PC-3 (cell line): ENCODE results near the gene TMEM161B. TPM values are rescaled to one million over a fixed set of nuclear protein-coding genes. Genes with fewer than 3 reads are reported as not detected.
A peak's percentile ranks its signal among the peaks of the same experiment; 100 is the strongest.

Experiments
- ATAC-seq: fragments of 200-7000 bp; cut with Tn5 transposase; 2 replicates; pipeline ENCODE4 v1.9.1; 2020; ENCODE audit warnings: mild to moderate bottlenecking, moderate library complexity
- BruUV-seq: library from RNA; stranded (reverse); fragments of 400-500 nt; replicated peaks from 2 replicates; lab custom pipeline; 2021; lab: Mats Ljungman, UMichigan
- CTCF ChIA-PET: fragments of 300-600 bp; sonication (Branson Sonifier 250); formaldehyde crosslinking; loops from one replicate; lab custom pipeline; 2022; ENCODE audit warnings: antibody characterized with exemption; lab: Charles Lee
- POLR2A ChIA-PET: fragments of 300-600 bp; sonication (Branson Sonifier 250); formaldehyde crosslinking; loops from one replicate; lab custom pipeline; 2022; ENCODE audit warnings: antibody characterized with exemption; ENCODE audit not compliant: unreplicated experiment; lab: Charles Lee
- DNase-seq: peaks from one replicate; pipeline ENCODE4 v3.0.0-alpha.2; 2015
- H2AFZ ChIP-seq: fragments of 300-600 bp; sonication (generic); 2 replicates; pipeline ENCODE4 v1.6.0; 2016; ENCODE audit warnings: antibody characterized with exemption, low read length
- H3F3A ChIP-seq: fragments of 300-600 bp; sonication (generic); one replicate; pipeline ENCODE4 v1.6.0; 2017; ENCODE audit warnings: antibody characterized with exemption, low read length, control low read depth, mild to moderate bottlenecking; ENCODE audit not compliant: unreplicated experiment
- H3K27ac ChIP-seq: fragments of 300-600 bp; sonication (generic); 2 replicates; pipeline ENCODE4 v1.5.1; 2016; ENCODE audit warnings: mild to moderate bottlenecking, low read length
- H3K27me3 ChIP-seq: fragments of 300-600 bp; sonication (generic); 2 replicates; pipeline ENCODE4 v1.6.1; 2016; ENCODE audit warnings: low read length, mixed read lengths
- H3K36me3 ChIP-seq: fragments of 300-600 bp; sonication (generic); 2 replicates; pipeline ENCODE4 v1.6.1; 2016; ENCODE audit warnings: low read depth, mixed run types, low read length, mixed read lengths
- H3K4me1 ChIP-seq: fragments of 300-600 bp; sonication (generic); 2 replicates; pipeline ENCODE4 v1.5.1; 2016; ENCODE audit warnings: low read length; ENCODE audit not compliant: insufficient read depth
- H3K4me2 ChIP-seq: fragments of 300-600 bp; sonication (generic); 2 replicates; pipeline ENCODE4 v1.6.0; 2016; ENCODE audit warnings: low read length
- H3K4me3 ChIP-seq: fragments of 300-600 bp; sonication (generic); 2 replicates; pipeline ENCODE4 v1.5.1; 2016; ENCODE audit warnings: mild to moderate bottlenecking, low read length, mixed read lengths
- H3K79me2 ChIP-seq: fragments of 300-600 bp; sonication (generic); 2 replicates; pipeline ENCODE4 v1.6.1; 2017; ENCODE audit warnings: low read length, mixed read lengths
- H3K9ac ChIP-seq: fragments of 300-600 bp; sonication (generic); 2 replicates; pipeline ENCODE4 v1.6.0; 2016; ENCODE audit warnings: mild to moderate bottlenecking, low read length
- H3K9me2 ChIP-seq: fragments of 300-600 bp; sonication (generic); replicated peaks from 2 replicates; pipeline ENCODE4 v1.6.1; 2016; ENCODE audit warnings: mixed run types, low read length, mixed read lengths
- H3K9me3 ChIP-seq: fragments of 300-600 bp; sonication (generic); 2 replicates; pipeline ENCODE4 v1.6.1; 2016; ENCODE audit warnings: low read length, mixed read lengths
- H4K20me1 ChIP-seq: fragments of 300-600 bp; sonication (generic); 2 replicates; pipeline ENCODE4 v1.6.1; 2016; ENCODE audit warnings: low read length, mixed read lengths
- EZH2 ChIP-seq: fragments of 300-600 bp; sonication (generic); IDR thresholded peaks from one replicate; pipeline ENCODE4 v1.6.1; 2017; ENCODE audit warnings: antibody characterized with exemption, mild to moderate bottlenecking, low read length; ENCODE audit not compliant: unreplicated experiment
- EZH2phosphoT487 ChIP-seq: fragments of 300-600 bp; sonication (generic); IDR thresholded peaks from 2 replicates; pipeline ENCODE4 v1.6.1; 2018; ENCODE audit warnings: mild to moderate bottlenecking, antibody characterized with exemption, low read length, borderline replicate concordance
- intact Hi-C: fragments of 100-400 bp; cut with micrococcal nuclease; formaldehyde crosslinking; loops from 2 replicates; pipeline ENCODE4 v1.9.0; 2023
- total RNA-seq: library from RNA; depleted of rRNA; stranded (reverse); fragments of >200 nt; gene quantifications from 2 replicates; pipeline ENCODE4 v1.2.3, GENCODE V29; 2014
- TF ChIP-seq, protein P1 (sequence below): fragments of 300-600 bp; sonication (generic); conservative IDR thresholded peaks from 2 replicates; pipeline ENCODE4 v1.5.1; 2017; ENCODE audit warnings: antibody characterized with exemption, low read depth, mild to moderate bottlenecking, low read length

Gene TMEM161B
- total RNA-seq, 1 experiment from 2014 or later = 11.5 TPM

DNA sequence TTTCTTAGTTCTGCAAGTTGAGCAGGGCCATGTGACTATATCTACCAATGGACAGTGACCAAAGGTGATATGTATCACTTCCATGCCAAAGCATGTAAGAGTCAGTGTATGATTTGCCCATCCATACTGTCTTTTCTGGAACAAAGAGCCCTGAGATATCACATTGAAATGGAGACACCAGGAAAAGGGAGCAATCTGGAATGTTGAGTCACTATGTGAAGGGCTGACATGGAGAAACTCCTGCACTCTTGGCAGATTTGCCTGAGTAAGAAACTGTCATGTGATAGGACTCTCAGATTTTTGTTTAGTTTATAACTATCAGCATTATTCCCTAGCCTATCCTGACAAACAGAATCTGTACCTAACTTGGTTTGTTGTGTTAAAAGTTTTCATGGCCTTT is 29.8 kb upstream of the TMEM161B start:
- intact Hi-C loops = no loop called here
- H4K20me1 ChIP-seq = no peaks in the 10 kb centered on the region
- TF ChIP-seq EZH2phosphoT487 = no peak
- TF ChIP-seq EZH2 = no peak
- TF ChIP-seq, protein P1, sequence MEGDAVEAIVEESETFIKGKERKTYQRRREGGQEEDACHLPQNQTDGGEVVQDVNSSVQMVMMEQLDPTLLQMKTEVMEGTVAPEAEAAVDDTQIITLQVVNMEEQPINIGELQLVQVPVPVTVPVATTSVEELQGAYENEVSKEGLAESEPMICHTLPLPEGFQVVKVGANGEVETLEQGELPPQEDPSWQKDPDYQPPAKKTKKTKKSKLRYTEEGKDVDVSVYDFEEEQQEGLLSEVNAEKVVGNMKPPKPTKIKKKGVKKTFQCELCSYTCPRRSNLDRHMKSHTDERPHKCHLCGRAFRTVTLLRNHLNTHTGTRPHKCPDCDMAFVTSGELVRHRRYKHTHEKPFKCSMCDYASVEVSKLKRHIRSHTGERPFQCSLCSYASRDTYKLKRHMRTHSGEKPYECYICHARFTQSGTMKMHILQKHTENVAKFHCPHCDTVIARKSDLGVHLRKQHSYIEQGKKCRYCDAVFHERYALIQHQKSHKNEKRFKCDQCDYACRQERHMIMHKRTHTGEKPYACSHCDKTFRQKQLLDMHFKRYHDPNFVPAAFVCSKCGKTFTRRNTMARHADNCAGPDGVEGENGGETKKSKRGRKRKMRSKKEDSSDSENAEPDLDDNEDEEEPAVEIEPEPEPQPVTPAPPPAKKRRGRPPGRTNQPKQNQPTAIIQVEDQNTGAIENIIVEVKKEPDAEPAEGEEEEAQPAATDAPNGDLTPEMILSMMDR = no peak
- H3K9me2 ChIP-seq = no peaks in the 10 kb centered on the region
- POLR2A ChIA-PET = no interaction called here
- no TSS peak for BruUV-seq
- no peaks in the 10 kb centered on the region for H3K4me1 ChIP-seq
- no peak overlapping the region for H3K27ac ChIP-seq
- H3K4me2 ChIP-seq = no peak overlapping the region
- no peak overlapping the region for H3K9ac ChIP-seq
- H3K36me3 ChIP-seq = peaks cover 14% of the 10 kb centered on the region; the same call in 1 of the 2 replicates
- DNase-seq = peak; percentile 12
- no peaks in the 10 kb centered on the region for H3F3A ChIP-seq
- peaks cover 15% of the 10 kb centered on the region; the same call in 1 of the 2 replicates for H3K9me3 ChIP-seq
- no peak overlapping the region for H2AFZ ChIP-seq
- no peak overlapping the region for H3K4me3 ChIP-seq
- H3K79me2 ChIP-seq = no peaks in the 10 kb centered on the region
- CTCF ChIA-PET = no interaction called here
- no peaks in the 10 kb centered on the region for H3K27me3 ChIP-seq
- ATAC-seq = no peak

DNA sequence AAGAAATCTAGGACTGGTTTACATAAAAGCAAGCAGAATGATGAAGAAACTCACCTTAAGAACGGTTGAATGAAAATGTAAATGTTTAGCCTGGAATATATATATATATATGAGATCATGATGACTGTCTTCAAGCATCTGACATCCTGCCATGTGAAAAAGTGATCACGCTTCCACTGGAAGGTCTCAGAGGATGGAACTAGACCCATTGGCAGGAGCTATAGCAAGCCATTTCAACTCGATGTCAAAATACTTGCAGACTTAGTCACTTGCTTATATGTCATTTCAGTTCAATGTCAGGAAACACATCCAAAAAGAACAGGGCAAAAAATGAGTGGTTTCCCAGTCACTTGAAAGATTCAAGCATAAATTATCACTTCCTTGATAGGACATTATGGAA is 22.2 kb upstream of the TMEM161B start:
- CTCF ChIA-PET = no interaction called here

More for the DNA sequence above, 22.2 kb upstream of the TMEM161B start:
- Histone ChIP-seq H3K27ac (no peak overlapping the region), H3K4me2 (no peak overlapping the region), H2AFZ (no peak overlapping the region), H3K9me3 (peaks cover 15% of the 10 kb centered on the region; the same call in 1 of the 2 replicates), H3K9me2 (no peaks in the 10 kb centered on the region), H3K9ac (no peak overlapping the region), H3K4me1 (peaks cover 21% of the 10 kb centered on the region), H3K79me2 (no peaks in the 10 kb centered on the region), H3K27me3 (no peaks in the 10 kb centered on the region), H4K20me1 (no peaks in the 10 kb centered on the region), H3K4me3 (no peak overlapping the region), H3K36me3 (peaks cover 14% of the 10 kb centered on the region; the same call in 1 of the 2 replicates), H3F3A (no peaks in the 10 kb centered on the region)
- no TSS peak for BruUV-seq
- TF ChIP-seq, protein P1 = no peak
- TF ChIP-seq EZH2 (no peak), EZH2phosphoT487 (no peak)
- POLR2A ChIA-PET = no interaction called here
- intact Hi-C loops = no loop called here
- ATAC-seq = peak; percentile 37
- DNase-seq = peak; percentile 51
